Measurements from ENCODE around the gene KCND3. TPM values are rescaled to one million over a fixed set of nuclear protein-coding genes. Genes with fewer than 3 reads are reported as not detected.
"Not testable (repeated sequence)": the region's sequence is repeated elsewhere in the genome, so short reads cannot be mapped to it uniquely, and the experiment has no call there.

Gene KCND3
- polyA plus RNA-seq, 1 donor from 2014 or later, result 7.8 TPM

- Histone ChIP-seq H3K9ac (ENCODE audit: low read length) (no peak overlapping the region), H3K79me2 (replicated peaks; ENCODE audit: insufficient read depth, low read length) (no peaks in the 10 kb centered on the region), H3K27ac (ENCODE audit: low read length) (no peak overlapping the region), H3K27me3 (ENCODE audit: insufficient read depth, low read depth, low read length) (peaks cover 3% of the 10 kb centered on the region), H3K4me2 (ENCODE audit: low read length) (no peak overlapping the region), H3K4me3 (ENCODE audit: low read length) (no peak overlapping the region), H3F3A (ENCODE audit: insufficient read depth, low read length, poor library complexity, severe bottlenecking) (no peaks in the 10 kb centered on the region), H4K20me1 (ENCODE audit: insufficient read depth) (no peaks in the 10 kb centered on the region), H3K9me2 (ENCODE audit: insufficient read depth, low read length) (no peaks in the 10 kb centered on the region), H3K36me3 (ENCODE audit: insufficient read depth, low read length) (peaks cover 15% of the 10 kb centered on the region), H3K9me3 (ENCODE audit: low read length) (no peaks in the 10 kb centered on the region), H2AFZ (ENCODE audit: low read depth, low read length) (no peak overlapping the region)
- TF ChIP-seq SMC3 (conservative IDR thresholded peaks at IDR 0.05; ENCODE audit: poor library complexity), result no peak
- no peak for TF ChIP-seq EP300 (conservative IDR thresholded peaks at IDR 0.05; ENCODE audit: poor library complexity, severe bottlenecking)
- no peak for TF ChIP-seq REST (IDR thresholded peaks at IDR 0.05; ENCODE audit: borderline replicate concordance)
- TF ChIP-seq EZH2 (IDR thresholded peaks at IDR 0.05; ENCODE audit: borderline replicate concordance, insufficient read depth, low read length, poor library complexity, severe bottlenecking), result no peak
- TF ChIP-seq RAD21 (conservative IDR thresholded peaks at IDR 0.05), result no peak
- TF ChIP-seq CTCF (IDR thresholded peaks at IDR 0.05; ENCODE audit: poor library complexity, severe bottlenecking), result no peak
- no peak for TF ChIP-seq TAF1 (IDR thresholded peaks at IDR 0.05; ENCODE audit: low read depth)
- no peak for TF ChIP-seq MXI1 (conservative IDR thresholded peaks at IDR 0.05; ENCODE audit: poor library complexity, severe bottlenecking)
- no peak for TF ChIP-seq POLR2AphosphoS5 (IDR thresholded peaks at IDR 0.05)
Measured at GRCh38 chr1:111742938-111743549, 246.4 kb downstream of the KCND3 start.

GRCh38 chr1:111742292-111742691 is 247.2 kb downstream of the KCND3 start:
- H3F3A ChIP-seq (ENCODE audit: insufficient read depth, low read length, poor library complexity, severe bottlenecking); H3K4me3 ChIP-seq (ENCODE audit: low read length); H2AFZ ChIP-seq (ENCODE audit: low read depth, low read length); H3K27me3 ChIP-seq (ENCODE audit: insufficient read depth, low read depth, low read length); H3K4me2 ChIP-seq (ENCODE audit: low read length); H4K20me1 ChIP-seq (ENCODE audit: insufficient read depth); H3K9me3 ChIP-seq (ENCODE audit: low read length); H3K9me2 ChIP-seq (ENCODE audit: insufficient read depth, low read length); H3K9ac ChIP-seq (ENCODE audit: low read length); H3K79me2 ChIP-seq (replicated peaks; ENCODE audit: insufficient read depth, low read length); H3K27ac ChIP-seq (ENCODE audit: low read length): not testable (repeated sequence)
- H3K36me3 ChIP-seq (ENCODE audit: insufficient read depth, low read length), result peaks cover 15% of the 10 kb centered on the region
